H1 (cell line): Measurements from ENCODE around the gene ODC1. TPM values are rescaled to one million over a fixed set of nuclear protein-coding genes. Genes with fewer than 3 reads are reported as not detected.

Source experiments
- CTCF ChIA-PET: fragments of 300-600 bp; sonication (Branson Sonifier 250); formaldehyde crosslinking; loops from one replicate; lab custom pipeline; 2021; ENCODE audit not compliant: partially characterized antibody; lab: Charles Lee
- POLR2A ChIA-PET: fragments of 300-600 bp; sonication (Branson Sonifier 250); formaldehyde crosslinking; loops from one replicate; lab custom pipeline; 2021; ENCODE audit warnings: inconsistent platforms; ENCODE audit not compliant: partially characterized antibody; lab: Charles Lee
- DNase-seq, 2 experiments: peaks; one replicate each; pipeline versions ENCODE4 v3.0.0 to v3.0.0-alpha.2; 2010 to 2022; ENCODE audit warnings: low spot score in 2 of 2, low read depth in 1 of 2, mixed read lengths in 1 of 2
- FAIRE-seq: peaks from 2 replicates; lab custom pipeline; 2011; peaks lifted over from hg19 to GRCh38; lab: Jason Lieb, UNC
- H2AFZ ChIP-seq: 2 replicates; pipeline ENCODE4 v1.8.1; 2012; ENCODE audit warnings: low read length, inconsistent platforms
- H2AK5ac ChIP-seq: 2 replicates; pipeline ENCODE4 v1.6.1; 2013; ENCODE audit warnings: low read depth, low read length
- H2BK120ac ChIP-seq: replicated peaks from 2 replicates; pipeline ENCODE3; 2013; ENCODE audit warnings: low read depth, low read length, inconsistent platforms
- H2BK12ac ChIP-seq: 2 replicates; pipeline ENCODE4 v1.6.1; 2013; ENCODE audit warnings: low read depth, low read length
- H2BK15ac ChIP-seq: 2 replicates; pipeline ENCODE4 v1.6.1; 2013; ENCODE audit warnings: low read length
- H2BK20ac ChIP-seq: 2 replicates; pipeline ENCODE4 v1.6.1; 2013; ENCODE audit warnings: low read length
- H2BK5ac ChIP-seq: 2 replicates; pipeline ENCODE4 v1.6.1; 2013; ENCODE audit warnings: low read depth, low read length
- H3K14ac ChIP-seq: 2 replicates; pipeline ENCODE4 v1.6.1; 2013; ENCODE audit warnings: inconsistent platforms; ENCODE audit not compliant: insufficient read length
- H3K18ac ChIP-seq: 2 replicates; pipeline ENCODE4 v1.6.1; 2013; ENCODE audit warnings: low read length; ENCODE audit errors: extremely low read depth
- H3K23ac ChIP-seq: 2 replicates; pipeline ENCODE4 v1.6.1; 2013; ENCODE audit warnings: inconsistent platforms; ENCODE audit not compliant: insufficient read length
- H3K23me2 ChIP-seq: 2 replicates; pipeline ENCODE4 v1.6.1; 2013; ENCODE audit warnings: low read depth, low read length
- H3K27ac ChIP-seq: 2 replicates; pipeline ENCODE4 v1.6.1; 2011; ENCODE audit warnings: low read depth, low read length, inconsistent platforms
- H3K27me3 ChIP-seq, 4 experiments: replicated peaks in 1 of 4; 1 replicate in 1 of 4; 2 replicates in 3 of 4; pipeline versions ENCODE4 v1.6.1 to v1.8.1; 2011 to 2013; ENCODE audit warnings: low read length in 3 of 4, mild to moderate bottlenecking in 3 of 4, inconsistent platforms in 2 of 4, mixed read lengths in 2 of 4, moderate library complexity in 1 of 4; ENCODE audit not compliant: control insufficient read depth in 3 of 4, insufficient read depth in 3 of 4; ENCODE audit errors: extremely low read depth in 1 of 4
- H3K36me3 ChIP-seq, 4 experiments: 2 replicates each; pipeline versions ENCODE4 v1.6.1 to v1.8.1; 2011 to 2013; ENCODE audit warnings: mild to moderate bottlenecking in 4 of 4, low read length in 3 of 4, moderate library complexity in 2 of 4, control low read depth in 1 of 4, inconsistent platforms in 1 of 4; ENCODE audit not compliant: insufficient read depth in 4 of 4, control insufficient read depth in 2 of 4
- H3K4ac ChIP-seq: replicated peaks from 2 replicates; pipeline ENCODE3; 2013; ENCODE audit warnings: low read length, low read depth, mixed read lengths, inconsistent platforms; ENCODE audit not compliant: insufficient read length
- H3K4me1 ChIP-seq, 4 experiments: replicated peaks in 1 of 4; 1 replicate in 1 of 4; 2 replicates in 3 of 4; pipeline versions ENCODE4 v1.6.1 to v1.8.1; 2011 to 2013; ENCODE audit warnings: low read length in 3 of 4, inconsistent platforms in 2 of 4, mixed read lengths in 1 of 4; ENCODE audit not compliant: insufficient read depth in 4 of 4, control insufficient read depth in 3 of 4
- H3K4me2 ChIP-seq, 2 experiments: 2 replicates each; pipeline versions ENCODE4 v1.6.1 to v1.8.1; 2011 to 2013; ENCODE audit warnings: low read depth in 2 of 2, low read length in 2 of 2, control low read depth in 1 of 2, inconsistent platforms in 1 of 2, mild to moderate bottlenecking in 1 of 2; ENCODE audit not compliant: insufficient read depth in 1 of 2
- H3K4me3 ChIP-seq, 4 experiments: fragments of 200-600, 300-600 bp in 1 of 4; sonication (generic), shearing (Covaris generic), sonication (Bioruptor Twin) in 1 of 4; 2 replicates each; pipeline versions ENCODE4 v1.5.1 to v1.8.1; 2011 to 2016; ENCODE audit warnings: low read length in 4 of 4, low read depth in 3 of 4, control low read depth in 2 of 4, inconsistent platforms in 2 of 4, mild to moderate bottlenecking in 2 of 4, mixed read lengths in 1 of 4, moderate library complexity in 1 of 4; ENCODE audit not compliant: insufficient read depth in 2 of 4; ENCODE audit errors: extremely low read depth in 1 of 4
- H3K56ac ChIP-seq: replicated peaks from 2 replicates; pipeline ENCODE3; 2013; ENCODE audit warnings: low read depth, mild to moderate bottlenecking, mixed read lengths, low read length, inconsistent platforms; ENCODE audit not compliant: insufficient read length
- H3K79me1 ChIP-seq: 2 replicates; pipeline ENCODE4 v1.6.1; 2013; ENCODE audit warnings: low read depth, low read length, control low read depth
- H3K79me2 ChIP-seq, 2 experiments: 2 replicates each; pipeline versions ENCODE4 v1.6.1 to v1.8.1; 2012 to 2013; ENCODE audit warnings: low read length in 2 of 2, mild to moderate bottlenecking in 2 of 2, inconsistent platforms in 1 of 2; ENCODE audit not compliant: insufficient read depth in 2 of 2, control insufficient read depth in 1 of 2
- H3K9ac ChIP-seq, 4 experiments: replicated peaks in 1 of 4; 1 replicate in 1 of 4; 2 replicates in 3 of 4; pipeline versions ENCODE4 v1.6.1 to v1.8.1; 2011 to 2013; ENCODE audit warnings: low read depth in 3 of 4, low read length in 3 of 4, control low read depth in 2 of 4, mild to moderate bottlenecking in 2 of 4, moderate library complexity in 2 of 4, inconsistent platforms in 1 of 4; ENCODE audit errors: extremely low read depth in 1 of 4
- H3K9me3 ChIP-seq, 2 experiments: 2 replicates each; pipeline versions ENCODE4 v1.6.1 to v1.8.1; 2012 to 2013; ENCODE audit warnings: mild to moderate bottlenecking in 2 of 2, moderate library complexity in 2 of 2, control low read depth in 1 of 2, inconsistent platforms in 1 of 2, low read depth in 1 of 2, low read length in 1 of 2, mixed read lengths in 1 of 2; ENCODE audit not compliant: insufficient read depth in 2 of 2
- H4K20me1 ChIP-seq, 2 experiments: replicated peaks in 1 of 2; 2 replicates each; pipeline versions ENCODE3 to v1.8.1; 2011 to 2013; ENCODE audit warnings: inconsistent platforms in 2 of 2, low read length in 2 of 2, mild to moderate bottlenecking in 1 of 2; ENCODE audit not compliant: insufficient read depth in 2 of 2, control insufficient read depth in 1 of 2
- H4K5ac ChIP-seq: 2 replicates; pipeline ENCODE4 v1.6.1; 2013; ENCODE audit warnings: low read length, low read depth, mixed read lengths, inconsistent platforms; ENCODE audit not compliant: insufficient read length
- H4K8ac ChIP-seq: 2 replicates; pipeline ENCODE4 v1.8.0; 2013; ENCODE audit warnings: mild to moderate bottlenecking, moderate library complexity, low read length, inconsistent platforms; ENCODE audit not compliant: insufficient read depth; ENCODE audit errors: extremely low read depth
- H4K91ac ChIP-seq: replicated peaks from 2 replicates; pipeline ENCODE3; 2013; ENCODE audit warnings: low read length, mixed read lengths, inconsistent platforms; ENCODE audit not compliant: insufficient read length
- EZH2 ChIP-seq: fragments of 200-600 bp; sonication (generic); IDR thresholded peaks from 2 replicates; pipeline ENCODE4 v1.7.1; 2012; ENCODE audit warnings: low read depth, mild to moderate bottlenecking, moderate library complexity, low read length, inconsistent platforms; ENCODE audit not compliant: severe bottlenecking
- KDM1A ChIP-seq: fragments of 200-600, 300-600 bp; sonication (generic); IDR thresholded peaks from 2 replicates; pipeline ENCODE4 v1.7.1; 2016; ENCODE audit warnings: mild to moderate bottlenecking, low read length, borderline replicate concordance
- POU5F1 ChIP-seq: IDR thresholded peaks from 2 replicates; pipeline ENCODE4 v1.6.1; 2011; ENCODE audit warnings: low read depth, mild to moderate bottlenecking, low read length, moderate library complexity
- RBBP5 ChIP-seq: IDR thresholded peaks from 2 replicates; pipeline ENCODE4 v1.7.1; 2012; ENCODE audit warnings: low read depth, mild to moderate bottlenecking, inconsistent platforms, low read length, moderate library complexity, borderline replicate concordance
- TAF1 ChIP-seq: IDR thresholded peaks from 2 replicates; pipeline ENCODE4 v1.6.1; 2011; ENCODE audit warnings: mild to moderate bottlenecking, low read depth, low read length
- WGBS, 2 experiments: shearing (Covaris generic) in 1 of 2; methylation state at CpG; one replicate each; pipeline versions ENCODE4 v1.1.6 to v1.1.7; 2013 to 2015; ENCODE audit warnings: low lambda C conversion rate in 2 of 2, mixed read lengths in 2 of 2, inconsistent platforms in 1 of 2, low coverage in 1 of 2, missing lambda C conversion rate in 1 of 2; ENCODE audit not compliant: insufficient replicate concordance in 2 of 2, insufficient coverage in 1 of 2, insufficient read length in 1 of 2; ENCODE audit errors: extremely low coverage in 1 of 2, missing lambda C conversion rate in 1 of 2; 5-methylcytosine and 5-hydroxymethylcytosine counted together
- polyA plus RNA-seq, 7 experiments: library from polyadenylated mRNA; depleted of rRNA in 3 of 7; stranded (reverse) in 5 of 7; unstranded in 2 of 7; fragments of >200 nt in 5 of 7; fragments of 200-250 nt in 2 of 7; gene quantifications; 1 replicate in 5 of 7; 2 replicates in 1 of 7; 4 replicates in 1 of 7; pipeline versions ENCODE4 v1.2.1 to v1.2.3, GENCODE V29; 2011 to 2013; ENCODE audit warnings: missing spikeins in 2 of 7, mixed read lengths in 2 of 7
- total RNA-seq: library from RNA; stranded (reverse); fragmentation: NEBNext Ultra II Directional; extraction: Animal tissue kit (Norgen Biotek cat#: 25700); gene quantifications from 2 replicates; pipeline ENCODE4 v1.2.1, GENCODE V29; 2021

Gene ODC1
- total and polyA plus RNA-seq, 2 of the 8 experiments (the other 6 are each of a cell fraction or from before 2014, with no cell fraction given) = 57.2 to 76.7 TPM

- H3K23me2 ChIP-seq = no peaks in the 10 kb centered on the region
- peak in 1 of 2 experiments; percentile 17 for DNase-seq
- 77% methylated on average over 5 of the region's 5 CpGs; no CpG with 5 or more reads in 1 of the 2 experiments for WGBS, 2 experiments
Measured at GRCh38 chr2:10486601-10487079, 38.5 kb upstream of the ODC1 start.

More at GRCh38 chr2:10486601-10487079, 38.5 kb upstream of the ODC1 start:
- no peak for FAIRE-seq
- Histone ChIP-seq H3K4me2 (no peak overlapping the region), H3K9me3 (no peaks in the 10 kb centered on the region; a peak in 1 of 4 replicates), H4K8ac (no peak overlapping the region), H3K27ac (no peak overlapping the region), H3K4ac (no peak overlapping the region), H3K56ac (no peak overlapping the region), H3K36me3 (no peaks in the 10 kb centered on the region), H3K79me2 (no peaks in the 10 kb centered on the region), H4K91ac (no peak overlapping the region), H2BK120ac (no peak overlapping the region), H2BK20ac (no peak overlapping the region), H3K23ac (no peak overlapping the region), H2BK12ac (no peak overlapping the region), H3K4me3 (no peak overlapping the region), H4K5ac (no peak overlapping the region), H3K4me1 (no peaks in the 10 kb centered on the region), H2AK5ac (no peak overlapping the region), H3K18ac (no peak overlapping the region), H2BK5ac (no peak overlapping the region), H3K79me1 (no peaks in the 10 kb centered on the region), H3K14ac (no peak overlapping the region), H4K20me1 (no peaks in the 10 kb centered on the region), H3K9ac (no peak overlapping the region), H3K27me3 (no peaks in the 10 kb centered on the region; a peak in 2 of 7 replicates), H2AFZ (no peak overlapping the region), H2BK15ac (no peak overlapping the region)
- ChIA-PET POLR2A (no interaction called here), CTCF (interaction anchor here (1.4 kb wide), 1 partner anchor 37 kb away, joined by 3 read pairs; no protein-coding TSS in a partner anchor)
- TF ChIP-seq TAF1 (no peak), RBBP5 (no peak), POU5F1 (no peak), KDM1A (peak; percentile 93), EZH2 (no peak)
